ENCODE results near the gene KRT74.

DNA sequence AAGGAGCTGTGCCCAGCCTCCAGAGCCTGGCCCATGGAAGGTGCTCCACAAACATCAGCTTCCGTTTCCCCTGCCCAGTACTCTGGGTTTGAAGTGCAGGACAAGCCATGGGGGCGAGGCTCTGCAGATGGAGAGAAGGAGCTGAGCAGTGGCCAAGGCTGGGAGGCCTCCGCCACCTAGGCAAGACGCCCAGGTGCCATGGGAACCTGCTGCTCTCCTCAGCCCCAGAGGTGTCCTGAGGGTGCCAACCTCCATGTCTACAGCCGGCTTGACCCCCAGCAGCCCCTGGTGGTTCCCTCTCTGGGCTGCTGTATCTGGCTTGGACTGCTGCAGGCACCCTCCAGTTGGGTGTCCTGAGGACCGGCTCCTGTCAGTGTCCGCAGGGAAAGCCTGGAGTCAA, 33.1 kb downstream of the KRT74 start:
- TF ChIP-seq TAF1 (IDR thresholded peaks at IDR 0.05; ENCODE audit: low read depth, low read length) (no peak), POLR2AphosphoS5 (IDR thresholded peaks at IDR 0.05; ENCODE audit: low read depth, low read length) (no peak), POLR2A (IDR thresholded peaks at IDR 0.05; ENCODE audit: low read depth, low read length) (no peak), SPI1 (IDR thresholded peaks at IDR 0.05; ENCODE audit: low read depth, low read length) (no peak), POU2F2 (IDR thresholded peaks at IDR 0.05; ENCODE audit: low read depth, low read length) (no peak), PAX5 (IDR thresholded peaks at IDR 0.05; ENCODE audit: insufficient read depth, low read length, severe bottlenecking) (no peak)

Measured in GM12891 (cell line).